ENCODE data around the gene MAP2K1.
A peak's percentile ranks its signal among the peaks of the same experiment; 100 is the strongest.
"Not testable (repeated sequence)": the region's sequence is repeated elsewhere in the genome, so short reads cannot be mapped to it uniquely, and the experiment has no call there.

Gene MAP2K1

DNA sequence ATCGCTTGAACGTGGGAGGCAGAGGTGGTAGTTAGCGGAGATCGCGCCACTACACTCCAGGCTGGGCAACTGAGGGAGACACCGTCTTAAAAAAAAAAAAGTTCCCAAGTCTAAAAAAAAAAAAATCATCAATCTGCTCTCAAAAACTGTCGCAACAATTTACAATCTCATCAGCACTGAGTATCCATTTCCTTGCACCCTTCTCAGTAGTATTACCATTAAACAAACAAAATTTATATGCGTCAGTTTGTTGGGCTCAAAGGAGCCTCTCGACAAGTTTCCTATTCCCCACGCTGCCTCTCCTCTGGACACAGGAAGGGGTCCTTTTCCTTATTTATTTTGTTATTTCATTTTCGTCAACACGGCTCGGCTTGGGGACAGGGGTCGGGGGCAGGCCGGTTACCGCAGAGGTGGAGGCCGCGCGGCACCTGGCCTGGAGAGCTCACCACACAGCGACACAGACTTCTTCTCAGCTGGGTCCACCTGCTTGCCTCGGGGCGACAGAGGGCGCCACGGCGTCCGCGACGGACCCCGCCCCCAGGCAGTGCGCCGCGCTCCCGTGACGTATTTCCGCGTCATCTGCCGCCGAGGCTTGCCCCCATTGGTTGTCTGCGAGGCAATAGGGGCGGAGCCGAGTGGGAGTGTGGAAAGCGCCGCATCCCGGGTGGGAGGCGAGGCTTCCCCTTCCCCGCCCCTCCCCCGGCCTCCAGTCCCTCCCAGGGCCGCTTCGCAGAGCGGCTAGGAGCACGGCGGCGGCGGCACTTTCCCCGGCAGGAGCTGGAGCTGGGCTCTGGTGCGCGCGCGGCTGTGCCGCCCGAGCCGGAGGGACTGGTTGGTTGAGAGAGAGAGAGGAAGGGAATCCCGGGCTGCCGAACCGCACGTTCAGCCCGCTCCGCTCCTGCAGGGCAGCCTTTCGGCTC, at the start of gene MAP2K1:
MAP2K1 (plus strand) TSS at position 709 of the 920 bp plus-strand sequence. CDS start 436 bp downstream, outside the sequence.
- peak; percentile 92 for DNase-seq (ENCODE audit: low read depth, low spot score)

DNA sequence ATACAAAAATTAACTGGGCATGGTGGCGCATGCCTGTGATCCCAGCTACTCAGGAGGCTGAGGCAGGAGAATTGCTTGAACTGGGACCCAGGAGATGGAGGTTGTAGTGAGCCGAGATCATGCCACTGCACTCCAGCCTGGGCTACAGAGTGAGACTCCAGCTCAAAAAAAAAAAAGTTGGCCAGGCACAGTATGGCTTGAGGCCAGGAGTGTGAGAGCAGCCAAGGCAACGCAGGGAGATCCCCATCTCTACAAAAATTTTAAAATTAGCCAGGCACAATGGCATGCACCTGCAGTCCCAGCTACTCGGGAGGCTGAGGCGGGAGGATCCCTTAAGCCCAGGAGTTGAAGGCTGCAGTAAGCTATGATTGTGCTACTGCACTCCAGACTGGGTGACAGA, 38.2 kb upstream of the MAP2K1 start:
- not testable (repeated sequence) for DNase-seq (ENCODE audit: low read depth, low spot score)

DNA sequence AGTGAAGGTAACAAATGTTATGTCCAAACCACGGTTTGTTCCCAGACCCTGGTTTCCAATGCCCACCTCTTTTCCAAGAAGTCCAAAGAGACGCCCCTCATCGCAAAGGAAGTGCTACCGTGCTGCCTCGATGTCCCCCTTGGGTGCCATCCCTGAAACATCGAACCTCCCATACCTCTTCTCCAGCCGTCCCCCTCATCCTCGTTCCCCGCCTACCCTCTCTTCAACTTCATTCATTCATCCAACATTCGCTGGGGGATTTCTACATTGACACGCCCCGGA, 30.7 kb upstream of the MAP2K1 start:
- no peak for DNase-seq (ENCODE audit: low read depth, low spot score)

DNA sequence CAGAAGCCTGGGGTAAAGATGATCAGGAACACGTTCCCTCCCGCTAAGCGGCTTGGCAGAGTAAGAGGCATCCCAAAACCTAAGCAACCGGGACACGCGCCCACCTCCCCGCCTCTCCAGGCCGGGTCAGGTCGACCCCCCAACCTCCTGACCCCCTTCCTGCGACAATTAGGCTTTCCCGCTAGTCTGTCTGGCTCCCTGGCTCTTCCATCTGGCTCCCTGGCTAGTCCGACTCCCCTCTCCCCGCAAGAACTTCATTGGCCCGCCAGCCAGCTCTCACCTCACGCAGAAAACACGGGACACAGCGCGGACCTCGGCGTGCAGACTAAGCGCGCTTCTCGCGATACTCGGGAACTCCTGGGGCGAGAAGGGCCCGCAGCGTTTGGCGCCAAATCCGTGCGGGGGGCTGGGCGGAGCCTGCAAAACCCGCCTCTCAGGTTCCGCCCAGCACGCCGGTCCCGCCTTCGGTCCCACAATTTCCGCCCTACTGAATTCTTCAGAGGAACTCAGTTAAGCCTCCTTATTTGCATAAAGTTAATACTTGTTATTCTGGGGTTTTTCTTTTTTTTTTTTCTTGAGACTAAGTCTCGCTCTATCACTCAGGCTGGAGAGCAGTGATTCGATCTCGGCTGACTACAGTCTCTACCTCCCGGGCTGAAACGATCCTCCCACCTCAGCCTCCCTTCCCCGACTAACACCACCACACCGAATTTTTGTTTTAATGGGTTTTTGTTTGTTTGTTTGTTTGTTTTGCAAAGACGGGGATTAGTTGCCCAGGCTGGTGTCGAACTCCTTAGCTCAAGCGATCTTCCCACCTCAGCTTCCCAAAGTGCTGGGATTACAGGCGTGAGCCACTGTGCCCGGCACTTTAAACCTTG, 30.1 kb upstream of the MAP2K1 start, which contains the start of gene TIPIN:
TIPIN (minus strand) TSS at position 327 of the 878 bp plus-strand sequence. CDS start 3,738 bp downstream, outside the sequence.
- DNase-seq (ENCODE audit: low read depth, low spot score), result peak; percentile 87

DNA sequence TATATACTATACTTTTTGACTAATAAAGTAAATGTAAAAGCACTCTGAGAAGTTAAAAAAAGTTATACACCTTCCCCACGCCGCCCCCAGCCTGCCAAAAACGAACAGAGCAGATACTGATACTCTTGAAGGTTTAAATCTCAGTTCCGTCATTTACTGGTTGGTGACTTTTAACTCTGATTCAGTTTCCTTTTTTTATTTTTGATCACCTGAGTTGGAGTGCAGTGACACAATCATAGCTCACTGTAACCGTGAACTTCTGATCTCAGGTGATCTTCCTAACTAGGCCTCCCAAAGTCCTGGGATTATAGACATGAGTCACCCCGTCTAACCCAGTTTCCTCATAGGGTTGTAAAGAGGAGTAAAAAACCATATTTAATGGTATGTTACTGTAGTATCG, 27.0 kb upstream of the MAP2K1 start:
- no peak for DNase-seq (ENCODE audit: low read depth, low spot score)

DNA sequence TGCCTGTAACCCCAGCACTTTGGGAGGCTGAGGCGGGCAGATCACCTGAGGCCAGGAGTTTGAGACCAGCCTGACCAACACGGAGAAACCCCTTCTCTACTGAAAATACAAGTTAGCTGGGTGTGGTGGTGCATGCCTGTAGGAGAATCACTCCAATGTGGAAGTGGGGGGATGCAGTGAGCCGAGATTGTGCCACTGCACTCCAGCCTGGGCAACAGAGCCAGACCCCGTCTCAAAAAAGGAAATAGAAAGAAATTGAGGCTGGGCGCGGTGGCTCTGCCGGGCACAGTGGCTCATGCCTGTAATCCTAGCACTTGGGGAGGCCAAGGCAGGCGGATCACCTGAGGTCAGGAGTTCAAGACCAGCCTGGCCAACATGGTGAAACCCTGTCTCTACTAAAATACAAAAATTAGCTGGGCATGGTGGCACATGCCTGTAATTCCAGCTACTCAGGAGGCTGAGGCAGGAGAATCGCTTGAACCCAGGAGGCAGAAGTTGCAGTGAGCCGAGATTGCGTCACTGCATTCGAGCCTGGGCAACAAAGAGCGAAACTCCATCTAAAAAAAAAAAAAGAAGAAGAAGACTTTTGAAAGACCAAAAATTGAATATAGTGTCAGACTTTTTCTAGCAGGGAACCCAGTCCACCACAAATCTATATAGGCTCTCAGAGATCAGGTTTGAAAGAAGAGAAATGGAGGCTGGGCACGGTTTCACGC, 24.8 kb upstream of the MAP2K1 start:
- DNase-seq (ENCODE audit: low read depth, low spot score), result not testable (repeated sequence)

DNA sequence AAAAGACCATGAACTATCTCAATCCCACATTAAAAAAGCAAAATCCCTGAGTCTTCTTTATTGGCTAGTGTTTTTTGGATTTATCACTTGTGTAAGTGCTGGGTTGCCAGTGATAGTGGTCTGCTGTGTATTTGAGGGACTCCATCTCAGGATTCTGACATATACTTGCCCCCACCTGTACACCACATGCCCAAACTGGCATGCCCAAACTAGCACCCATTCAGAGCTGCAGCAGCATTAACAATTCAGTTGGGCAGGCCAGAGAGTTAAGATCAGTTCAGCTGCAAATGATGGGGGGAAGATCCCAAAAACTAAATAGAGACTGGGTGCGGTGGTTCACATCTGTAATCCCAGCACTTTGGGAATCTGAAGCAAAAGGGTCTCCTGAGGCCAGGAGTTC, 23.9 kb upstream of the MAP2K1 start:
- DNase-seq (ENCODE audit: low read depth, low spot score), result no peak

DNA sequence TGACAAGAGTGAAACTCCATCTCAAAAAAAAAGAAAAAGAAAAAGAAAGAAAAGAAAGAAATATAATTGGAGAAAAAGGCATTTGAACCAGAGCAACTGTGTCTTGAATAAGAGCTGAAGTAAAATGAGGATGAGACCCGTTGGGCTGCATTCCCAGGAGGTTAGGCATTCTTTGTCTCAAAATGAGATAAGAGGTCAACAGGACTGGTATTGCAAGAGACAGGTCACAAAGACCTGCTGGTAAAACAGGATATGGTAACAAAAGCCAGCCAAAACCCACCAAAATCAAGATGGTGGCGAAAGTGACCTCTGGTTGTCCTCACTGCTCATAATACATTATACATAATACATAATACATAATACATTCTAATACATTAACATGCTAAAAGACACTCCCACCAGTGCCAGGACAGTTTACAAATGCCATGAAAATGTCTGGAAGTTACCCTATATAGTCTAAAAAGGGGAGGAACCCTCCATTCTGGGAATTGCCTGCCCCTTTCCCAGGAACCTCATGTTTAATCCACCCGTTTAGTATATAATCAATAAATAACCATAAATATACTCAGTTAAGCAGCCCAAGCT, 21.7 kb upstream of the MAP2K1 start:
- DNase-seq (ENCODE audit: low read depth, low spot score), result no peak

DNA sequence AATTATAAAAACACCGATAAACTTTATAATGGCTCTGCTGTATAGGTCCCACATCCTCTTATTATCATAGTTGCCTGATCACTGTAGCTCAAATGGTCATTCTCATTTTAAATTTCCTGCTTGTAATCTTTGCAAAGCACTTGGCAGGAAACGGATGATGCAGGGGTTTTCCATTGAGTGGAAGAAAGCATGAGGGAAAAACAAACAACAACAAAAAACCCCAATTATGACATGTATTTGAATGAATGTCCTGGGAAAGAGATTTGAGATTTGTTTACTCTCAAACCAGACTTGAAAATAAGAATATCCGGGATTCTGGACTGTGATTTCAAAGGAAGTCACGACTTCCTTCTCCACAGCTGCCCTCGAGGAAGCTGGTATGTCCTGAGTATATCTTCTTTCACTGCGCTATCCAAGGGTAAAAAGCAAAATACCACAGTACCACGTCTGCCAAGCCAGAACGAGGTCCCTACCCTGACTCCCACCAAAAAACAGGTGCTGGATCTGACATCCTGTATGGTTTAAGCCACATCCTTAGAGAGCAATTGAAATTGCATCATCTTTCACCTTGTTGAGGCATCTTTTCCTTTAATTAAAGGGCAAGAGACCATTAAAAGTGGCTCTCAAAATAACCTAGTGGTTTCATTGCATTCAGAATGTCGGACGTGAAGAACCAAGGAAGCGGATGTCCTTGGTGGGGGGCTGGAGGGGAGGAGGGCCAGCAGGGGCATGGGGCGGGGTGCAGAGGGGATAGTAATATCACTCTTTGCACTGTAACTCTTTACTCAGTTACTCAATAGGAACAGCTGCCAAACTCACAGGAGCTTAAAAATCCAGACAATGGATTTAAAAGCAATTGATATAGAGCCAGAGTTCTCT, 16.7 kb upstream of the MAP2K1 start:
- no peak for DNase-seq (ENCODE audit: low read depth, low spot score)

DNA sequence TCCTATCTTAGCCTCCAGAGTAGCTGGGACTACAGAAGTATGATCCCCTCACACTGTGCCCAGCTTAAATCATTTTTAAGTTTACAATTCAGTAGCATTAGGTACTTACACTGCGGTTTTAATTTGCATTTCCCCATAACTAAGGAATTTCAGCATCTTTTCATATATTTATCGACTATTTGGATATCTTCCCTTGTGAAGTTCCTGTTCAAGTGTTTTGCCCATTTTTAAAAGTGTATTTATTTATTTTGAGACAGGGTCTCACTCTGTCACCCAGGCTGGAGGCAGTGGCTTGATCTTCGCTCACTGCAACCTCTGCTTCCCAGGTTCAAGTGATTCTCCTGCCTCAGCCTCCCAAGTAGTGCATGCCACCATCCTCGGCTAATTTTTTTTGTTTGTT, 12.5 kb upstream of the MAP2K1 start:
- DNase-seq (ENCODE audit: low read depth, low spot score), result no peak

DNA sequence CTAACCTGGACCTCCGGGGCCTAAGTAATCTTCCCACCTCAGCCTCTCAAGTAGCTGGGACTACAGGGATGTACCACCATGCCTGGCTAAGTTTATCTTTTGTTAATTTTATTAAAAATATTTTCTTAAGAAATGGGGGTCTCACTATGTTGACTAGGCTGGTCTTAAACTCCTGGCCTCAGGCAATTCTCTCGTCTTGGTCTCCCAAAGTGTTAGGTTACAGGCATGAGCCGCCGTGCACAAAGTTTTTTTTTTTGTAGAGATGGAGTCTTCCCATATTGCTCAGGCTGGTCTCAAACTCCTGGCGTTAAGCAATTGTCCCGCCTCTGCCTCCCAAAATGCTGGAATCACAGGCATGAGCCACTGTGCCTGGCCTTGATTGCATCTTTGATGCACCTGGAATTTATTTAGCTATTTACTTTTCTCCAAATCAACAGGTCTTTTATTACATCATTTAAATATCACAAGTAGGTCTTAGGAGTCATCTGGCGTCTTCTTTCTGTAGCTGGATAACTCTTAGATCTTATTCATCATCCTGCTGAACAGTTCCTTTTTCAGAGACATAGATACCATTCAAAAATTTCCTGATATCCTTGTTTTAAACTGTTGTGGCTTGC, 7.8 kb upstream of the MAP2K1 start:
- DNase-seq (ENCODE audit: low read depth, low spot score), result no peak

DNA sequence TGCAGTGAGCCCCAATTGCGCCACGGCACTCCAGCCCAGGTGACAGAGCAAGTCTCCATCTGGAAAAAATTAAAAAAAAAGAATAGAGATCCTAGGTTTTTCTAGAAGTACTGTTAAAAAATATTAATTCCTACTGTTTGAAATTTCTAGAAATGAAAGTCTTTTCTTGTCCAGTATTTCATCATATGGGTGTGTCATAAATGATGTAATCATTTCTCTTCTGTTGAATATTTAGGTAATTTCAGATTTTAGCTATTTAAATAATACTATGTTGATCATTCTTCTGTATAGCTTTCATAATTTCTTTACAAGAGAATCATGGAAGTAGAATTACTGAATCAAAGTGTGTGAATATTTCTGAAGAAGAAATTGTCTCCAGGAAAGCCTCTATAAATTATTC, 5.3 kb upstream of the MAP2K1 start:
- DNase-seq (ENCODE audit: low read depth, low spot score), result not testable (repeated sequence)

DNA sequence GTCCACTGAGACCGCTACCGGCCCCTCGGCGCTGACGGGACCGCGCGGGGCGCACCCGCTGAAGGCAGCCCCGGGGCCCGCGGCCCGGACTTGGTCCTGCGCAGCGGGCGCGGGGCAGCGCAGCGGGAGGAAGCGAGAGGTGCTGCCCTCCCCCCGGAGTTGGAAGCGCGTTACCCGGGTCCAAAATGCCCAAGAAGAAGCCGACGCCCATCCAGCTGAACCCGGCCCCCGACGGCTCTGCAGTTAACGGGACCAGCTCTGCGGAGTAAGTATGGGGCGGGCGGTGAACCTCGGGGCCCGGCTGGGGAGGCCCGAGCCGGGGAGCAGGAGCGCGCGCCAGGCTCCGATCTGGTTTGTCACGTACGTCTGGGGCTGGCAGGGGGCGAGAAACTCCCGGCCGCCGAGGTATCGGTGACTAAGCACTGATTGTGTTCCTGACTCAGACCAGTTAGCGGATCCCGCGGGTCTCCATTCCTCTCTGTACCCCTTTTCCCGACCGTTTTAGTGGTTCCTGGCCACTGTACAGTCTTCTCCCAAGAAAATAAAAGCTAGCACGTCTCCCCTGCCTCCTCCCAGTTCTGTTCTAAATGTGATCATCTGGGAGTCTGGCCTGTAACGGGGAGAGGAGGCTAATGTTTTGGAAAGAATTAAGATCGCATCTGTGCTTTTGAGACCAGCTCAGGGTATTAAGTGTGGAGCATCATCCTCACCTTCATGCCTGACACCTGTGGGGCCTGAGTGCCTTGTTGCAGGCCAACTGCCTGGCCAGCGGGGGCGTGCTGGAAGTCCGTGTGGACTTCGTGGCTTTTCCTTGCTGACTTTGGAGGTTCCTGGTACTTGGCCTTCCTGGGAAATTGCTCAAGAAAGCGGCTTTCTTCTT, 691 bp downstream of the MAP2K1 start:
- DNase-seq (ENCODE audit: low read depth, low spot score), result no peak

DNA sequence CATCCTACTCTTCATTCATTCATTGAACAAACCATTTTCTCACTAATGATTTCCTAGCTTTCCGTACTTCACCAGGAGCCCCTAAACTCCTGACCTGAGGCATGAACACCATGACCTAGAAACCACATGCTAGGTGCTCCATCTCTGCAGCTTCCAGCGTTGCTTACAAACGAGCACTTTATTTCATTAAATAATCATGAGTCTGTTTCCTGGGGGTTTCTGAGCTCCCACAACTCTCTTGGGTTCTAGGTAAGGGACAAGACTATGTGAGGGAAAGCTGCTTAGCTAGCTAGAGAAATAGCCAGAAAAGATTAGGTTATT, 1.3 kb downstream of the MAP2K1 start:
- DNase-seq (ENCODE audit: low read depth, low spot score), result no peak

DNA sequence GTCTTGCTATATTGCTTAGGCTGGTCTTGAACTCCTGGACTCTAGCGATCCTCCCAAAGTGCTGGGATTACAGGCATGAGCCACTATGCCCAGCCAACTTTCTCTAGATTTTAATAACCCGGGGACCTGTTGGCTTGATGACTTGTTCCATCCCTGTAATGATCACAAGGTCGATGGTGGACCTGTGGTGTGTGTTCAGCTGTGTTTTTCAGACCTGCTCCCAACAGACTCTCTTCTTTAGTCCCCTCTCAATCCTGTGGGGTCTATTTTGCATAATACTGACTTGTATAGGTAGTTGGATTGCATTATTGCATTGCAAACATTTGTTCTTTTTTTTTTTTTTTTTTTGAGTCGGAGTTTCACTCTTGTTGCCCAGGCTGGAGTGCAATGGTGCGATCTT, 1.9 kb downstream of the MAP2K1 start:
- no peak for DNase-seq (ENCODE audit: low read depth, low spot score)

DNA sequence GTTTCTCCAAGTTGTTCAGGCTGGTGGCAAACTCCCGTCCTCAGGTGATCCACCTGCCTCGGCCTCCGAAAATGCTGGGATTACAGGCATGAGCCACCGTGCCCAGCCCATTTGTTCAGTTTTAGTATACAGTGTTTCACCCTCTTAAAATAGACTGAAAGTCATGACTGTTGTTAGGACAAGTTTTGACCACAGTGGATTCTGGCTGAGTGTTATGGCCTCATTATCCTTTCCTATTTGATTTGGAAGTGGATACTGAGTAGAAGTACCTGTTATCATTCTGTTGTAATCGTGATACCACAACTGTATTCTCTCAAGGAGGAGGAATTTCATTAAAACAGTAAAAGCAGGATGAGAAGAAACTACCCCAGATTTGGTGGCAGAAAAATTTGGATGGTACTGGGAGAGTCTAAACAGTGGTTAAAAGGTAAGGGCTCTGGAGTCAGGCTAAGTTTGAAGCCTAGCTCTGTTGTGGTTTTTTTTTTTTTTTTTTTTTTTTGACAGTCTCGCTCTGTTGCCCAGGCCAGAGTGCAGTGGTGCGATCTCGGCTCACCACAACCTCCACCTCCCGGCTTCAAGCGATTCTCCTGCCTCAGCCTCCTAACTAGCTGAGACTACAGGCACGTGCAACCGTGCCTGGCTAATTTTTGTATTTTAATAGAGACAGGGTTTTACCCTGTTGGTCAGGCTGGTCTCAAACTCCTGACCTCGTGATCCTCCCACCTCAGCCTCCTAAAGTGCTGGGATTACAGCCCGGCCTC, 2.6 kb downstream of the MAP2K1 start:
- DNase-seq (ENCODE audit: low read depth, low spot score), result no peak

DNA sequence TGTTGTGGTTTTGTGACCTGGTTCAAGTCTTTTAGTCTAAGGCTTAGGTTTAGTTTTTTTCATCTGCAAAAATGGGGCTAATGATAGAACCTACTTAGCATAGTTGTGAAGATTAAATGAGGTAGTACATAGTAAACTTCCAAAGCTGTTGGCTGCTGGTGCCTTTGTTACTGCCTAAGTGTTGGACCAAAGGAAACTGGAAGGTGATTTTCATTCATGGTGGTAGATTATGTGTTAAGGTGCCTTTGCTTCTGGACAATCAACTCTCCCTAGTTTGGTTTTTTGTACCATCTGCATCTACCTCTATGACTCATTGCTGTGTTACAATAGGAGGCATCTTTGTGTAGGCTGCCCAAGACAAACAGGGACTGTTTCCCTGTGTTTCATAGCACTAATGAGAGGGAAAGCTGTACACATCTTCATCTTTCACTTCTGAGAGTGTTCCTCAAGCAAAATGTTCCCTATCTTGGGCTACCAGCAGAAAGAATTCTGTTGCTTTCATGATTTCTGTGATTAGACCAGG, 3.2 kb downstream of the MAP2K1 start:
- no peak for DNase-seq (ENCODE audit: low read depth, low spot score)

DNA sequence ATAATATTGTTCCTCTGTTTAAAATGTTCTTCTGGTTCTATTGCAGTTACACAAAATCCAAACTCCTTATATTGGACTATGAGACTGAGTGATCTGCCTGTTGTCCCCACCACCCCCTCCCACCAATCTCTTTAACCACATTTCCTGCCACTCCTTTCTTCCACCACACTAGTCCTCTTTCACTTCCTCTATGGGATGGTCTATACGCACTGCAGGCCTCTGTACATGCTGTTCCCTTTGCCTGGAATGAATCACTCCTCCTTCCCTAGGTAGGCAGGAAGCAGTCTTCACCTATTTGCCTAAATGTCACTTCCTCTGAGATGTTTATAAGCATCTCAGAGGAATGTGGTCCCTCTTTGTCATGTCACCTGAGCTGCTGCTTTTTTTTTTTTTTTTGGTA, 4.0 kb downstream of the MAP2K1 start:
- no peak for DNase-seq (ENCODE audit: low read depth, low spot score)
